PC-9 (cell line): ENCODE results near the gene LLCFC1. TPM values are rescaled to one million over a fixed set of nuclear protein-coding genes. Genes with fewer than 3 reads are reported as not detected.
A peak's percentile ranks its signal among the peaks of the same experiment; 100 is the strongest.

ENCODE experiments used
- BruUV-seq: library from RNA; stranded (reverse); fragments of 400-500 nt; replicated peaks from 2 replicates; lab custom pipeline; 2021; lab: Mats Ljungman, UMichigan
- CTCF ChIA-PET: fragments of 300-600 bp; sonication (Branson Sonifier 250); formaldehyde crosslinking; loops from one replicate; lab custom pipeline; 2022; ENCODE audit warnings: antibody characterized with exemption; lab: Charles Lee
- POLR2A ChIA-PET: fragments of 300-600 bp; sonication (Branson Sonifier 250); formaldehyde crosslinking; loops from one replicate; lab custom pipeline; 2022; ENCODE audit warnings: antibody characterized with exemption; ENCODE audit not compliant: unreplicated experiment; lab: Charles Lee
- DNase-seq, 2 experiments: peaks; one replicate each; pipeline versions ENCODE4 v3.0.0 to v3.0.0-alpha.2; 2015 to 2022; ENCODE audit warnings: mixed read lengths in 1 of 2
- H2AFZ ChIP-seq: fragments of 200-600 bp; sonication (generic); 2 replicates; pipeline ENCODE4 v1.8.1; 2017; ENCODE audit warnings: antibody characterized with exemption
- H3F3A ChIP-seq: fragments of 200-600 bp; sonication (generic); 2 replicates; pipeline ENCODE4 v1.8.1; 2017; ENCODE audit warnings: antibody characterized with exemption, mild to moderate bottlenecking, low read depth; ENCODE audit not compliant: insufficient read depth
- H3K27ac ChIP-seq: fragments of 200-600 bp; sonication (generic); 2 replicates; pipeline ENCODE4 v1.6.1; 2016; ENCODE audit warnings: mixed run types
- H3K27me3 ChIP-seq: fragments of 200-600 bp; sonication (generic); 2 replicates; pipeline ENCODE4 v1.6.1; 2016; ENCODE audit warnings: low read depth, mixed run types; ENCODE audit not compliant: insufficient read depth
- H3K36me3 ChIP-seq: fragments of 200-600 bp; sonication (generic); 2 replicates; pipeline ENCODE4 v1.6.1; 2016; ENCODE audit warnings: low read depth, mixed run types
- H3K4me1 ChIP-seq: fragments of 200-600 bp; sonication (generic); replicated peaks from 2 replicates; pipeline ENCODE4 v1.6.1; 2016; ENCODE audit warnings: mixed run types; ENCODE audit not compliant: insufficient read depth
- H3K4me2 ChIP-seq: fragments of 200-600 bp; sonication (generic); 2 replicates; pipeline ENCODE4 v1.6.1; 2017; ENCODE audit warnings: mixed run types
- H3K4me3 ChIP-seq: fragments of 200-600 bp; sonication (generic); 2 replicates; pipeline ENCODE4 v1.6.1; 2016; ENCODE audit warnings: mixed run types
- H3K79me2 ChIP-seq: fragments of 200-600 bp; sonication (generic); 2 replicates; pipeline ENCODE4 v1.6.1; 2017; ENCODE audit warnings: low read depth, mixed run types
- H3K9me2 ChIP-seq: fragments of 200-600 bp; sonication (generic); 2 replicates; pipeline ENCODE4 v1.8.1; 2017; ENCODE audit warnings: mild to moderate bottlenecking; ENCODE audit not compliant: insufficient read depth
- H3K9me3 ChIP-seq: fragments of 200-600 bp; sonication (generic); 2 replicates; pipeline ENCODE4 v1.8.1; 2016; ENCODE audit warnings: low read depth; ENCODE audit not compliant: insufficient read depth
- H4K20me1 ChIP-seq: fragments of 200-600 bp; sonication (generic); 2 replicates; pipeline ENCODE4 v1.8.1; 2017; ENCODE audit not compliant: insufficient read depth
- CTCF ChIP-seq: fragments of 200-600 bp; sonication (generic); conservative IDR thresholded peaks from 2 replicates; pipeline ENCODE4 v1.6.1; 2017; ENCODE audit warnings: mixed run types, antibody characterized with exemption, mild to moderate bottlenecking, moderate library complexity
- EZH2 ChIP-seq: fragments of 200-600 bp; sonication (generic); IDR thresholded peaks from 2 replicates; pipeline ENCODE4 v1.8.0; 2017; ENCODE audit warnings: antibody characterized with exemption, low read depth
- intact Hi-C: fragments of 100-400 bp; cut with micrococcal nuclease; formaldehyde crosslinking; loops from one replicate; pipeline ENCODE4 v1.10.0; 2022; ENCODE audit not compliant: unreplicated experiment
- total RNA-seq: library from RNA; stranded (reverse); gene quantifications from 2 replicates; pipeline ENCODE4 v1.2.3, GENCODE V29; 2021

LLCFC1 gene
- total RNA-seq, 1 experiment from 2014 or later, result not detected

- DNase-seq, result peak in 1 of 2 experiments; percentile 87
- no peak for TF ChIP-seq CTCF
- TF ChIP-seq EZH2, result no peak
- H3K27me3 ChIP-seq, result no peaks in the 10 kb centered on the region
- H3K79me2 ChIP-seq, result no peaks in the 10 kb centered on the region
- H3K9me3 ChIP-seq, result peaks cover 20% of the 10 kb centered on the region
- CTCF ChIA-PET, result interaction anchor here (0.6 to 1.7 kb wide), 6 partner anchors 11 to 79 kb away, joined by 3 to 7 read pairs (median 4); no protein-coding TSS in a partner anchor
- peaks cover 14% of the 10 kb centered on the region; the same call in 1 of the 2 replicates for H3F3A ChIP-seq
- H2AFZ ChIP-seq, result no peak overlapping the region
- intact Hi-C loops, result loop anchor here (5.0 kb wide), 1 partner anchor 87 kb away; no protein-coding TSS in a partner anchor
- BruUV-seq, result no TSS peak
- H3K27ac ChIP-seq, result peak overlapping the region; percentile 55
- POLR2A ChIA-PET, result interaction anchor here (0.5 kb wide), 1 partner anchor 88 kb away, joined by 10 read pairs; no protein-coding TSS in a partner anchor
- no peaks in the 10 kb centered on the region for H4K20me1 ChIP-seq
- H3K4me3 ChIP-seq, result no peak overlapping the region
- H3K9me2 ChIP-seq, result no peaks in the 10 kb centered on the region
- peak overlapping the region; percentile 21 for H3K4me2 ChIP-seq
- H3K4me1 ChIP-seq, result peaks cover 37% of the 10 kb centered on the region
- H3K36me3 ChIP-seq, result no peaks in the 10 kb centered on the region
Measured at GRCh38 chr7:142910031-142910433, 29.3 kb upstream of the LLCFC1 start.

GRCh38 chr7:142910481-142910880, 28.8 kb upstream of the LLCFC1 start:
- H2AFZ ChIP-seq, result no peak overlapping the region
- TF ChIP-seq EZH2, result no peak
- TF ChIP-seq CTCF, result no peak
- H3K36me3 ChIP-seq, result no peaks in the 10 kb centered on the region
- H3K27ac ChIP-seq, result peak overlapping the region; percentile 55; the same call in 1 of the 2 replicates
- no peaks in the 10 kb centered on the region for H3K27me3 ChIP-seq
- ChIA-PET CTCF (interaction anchor here (1.2 to 1.7 kb wide), 3 partner anchors 12 to 51 kb away, joined by 4 to 7 read pairs (median 4); no protein-coding TSS in a partner anchor), POLR2A (interaction anchor here (0.5 to 0.6 kb wide), 2 partner anchors 87 to 105 kb away, joined by 3 to 10 read pairs; no protein-coding TSS in a partner anchor)
- H3F3A ChIP-seq, result peaks cover 14% of the 10 kb centered on the region; the same call in 1 of the 2 replicates
- peaks cover 37% of the 10 kb centered on the region for H3K4me1 ChIP-seq
- no peak for DNase-seq
- H3K4me3 ChIP-seq, result no peak overlapping the region
- H3K9me2 ChIP-seq, result no peaks in the 10 kb centered on the region
- peaks cover 16% of the 10 kb centered on the region for H3K9me3 ChIP-seq
- no peaks in the 10 kb centered on the region for H4K20me1 ChIP-seq
- H3K4me2 ChIP-seq, result peak overlapping the region; percentile 21
- intact Hi-C loops, result loop anchor here (5.0 kb wide), 1 partner anchor 87 kb away; no protein-coding TSS in a partner anchor
- no TSS peak for BruUV-seq
- H3K79me2 ChIP-seq, result no peaks in the 10 kb centered on the region

- H3K4me1 ChIP-seq, result peaks cover 37% of the 10 kb centered on the region
- peak overlapping the region; percentile 10; the same call in 1 of the 2 replicates for H3K4me2 ChIP-seq
- H3K36me3 ChIP-seq, result no peaks in the 10 kb centered on the region
- H3K9me2 ChIP-seq, result no peaks in the 10 kb centered on the region
- ChIA-PET POLR2A (interaction anchor here (0.6 kb wide), 1 partner anchor 467 kb away, joined by 4 read pairs; no protein-coding TSS in a partner anchor), CTCF (interaction anchor here (0.7 kb wide), 2 partner anchors 12 to 48 kb away, joined by 3 read pairs; no protein-coding TSS in a partner anchor)
- no peak overlapping the region for H3K4me3 ChIP-seq
- DNase-seq, result peak; percentile 46 to 74
- BruUV-seq, result no TSS peak
- H2AFZ ChIP-seq, result no peak overlapping the region
- H4K20me1 ChIP-seq, result no peaks in the 10 kb centered on the region
- peaks cover 14% of the 10 kb centered on the region; the same call in 1 of the 2 replicates for H3F3A ChIP-seq
- H3K79me2 ChIP-seq, result no peaks in the 10 kb centered on the region
- H3K27ac ChIP-seq, result no peak overlapping the region
- no peaks in the 10 kb centered on the region for H3K9me3 ChIP-seq
- TF ChIP-seq EZH2 (no peak), CTCF (no peak)
- H3K27me3 ChIP-seq, result no peaks in the 10 kb centered on the region
- intact Hi-C loops, result loop anchor here (2.0 to 5.0 kb wide), 3 partner anchors 40 to 84 kb away; no protein-coding TSS in a partner anchor
Measured at GRCh38 chr7:142913051-142913450, 26.2 kb upstream of the LLCFC1 start.
